AG04449 (cell line): ENCODE measurements around the gene IKZF1.

ENCODE experiments used
- CTCF ChIA-PET: fragments of 350-600 bp; formaldehyde crosslinking; extraction: SDS; loops from one replicate; lab custom pipeline; 2021; ENCODE audit warnings: antibody characterized with exemption; lab: Yijun Ruan, JAX
- POLR2A ChIA-PET: fragments of 400-600, 350-600 bp; formaldehyde crosslinking; extraction: SDS; loops from one replicate; lab custom pipeline; 2020; ENCODE audit warnings: antibody characterized with exemption, inconsistent platforms; lab: Yijun Ruan, JAX
- DNase-seq: peaks from one replicate; pipeline ENCODE4 v3.0.0-alpha.2; 2010; ENCODE audit warnings: low read depth, low spot score
- H3K4me3 ChIP-seq: 2 replicates; pipeline ENCODE4 v1.5.1; 2011; ENCODE audit warnings: low read depth, mild to moderate bottlenecking, control low read depth, low read length
- CTCF ChIP-seq: IDR thresholded peaks from one replicate; pipeline ENCODE4 v1.5.1; 2011; ENCODE audit warnings: mild to moderate bottlenecking, moderate library complexity, low read length, control low read depth, inconsistent platforms; ENCODE audit not compliant: insufficient read depth; ENCODE audit errors: missing control alignments

IKZF1 gene

GRCh38 chr7:50330254-50330653 lies 25.7 kb downstream of the IKZF1 start:
- POLR2A ChIA-PET: no interaction called here
- TF ChIP-seq CTCF: no peak
- no peak for DNase-seq
- CTCF ChIA-PET: no interaction called here
- H3K4me3 ChIP-seq: no peak overlapping the region

GRCh38 chr7:50330696-50331095 lies 26.2 kb downstream of the IKZF1 start:
- ChIA-PET POLR2A (no interaction called here), CTCF (no interaction called here)
- no peak overlapping the region for H3K4me3 ChIP-seq
- TF ChIP-seq CTCF: no peak
- DNase-seq: no peak

- POLR2A ChIA-PET: no interaction called here
- DNase-seq: no peak
- TF ChIP-seq CTCF: no peak
- CTCF ChIA-PET: no interaction called here
- H3K4me3 ChIP-seq: no peak overlapping the region
Observed at GRCh38 chr7:50331564-50332208, 27.2 kb downstream of the IKZF1 start.

GRCh38 chr7:50332241-50333165 lies 28.0 kb downstream of the IKZF1 start:
- ChIA-PET CTCF (no interaction called here), POLR2A (no interaction called here)
- H3K4me3 ChIP-seq: no peak overlapping the region
- no peak for TF ChIP-seq CTCF
- no peak for DNase-seq

- no peak for TF ChIP-seq CTCF
- DNase-seq: no peak
- ChIA-PET POLR2A (no interaction called here), CTCF (no interaction called here)
- no peak overlapping the region for H3K4me3 ChIP-seq
Observed at GRCh38 chr7:50333221-50333651, 28.7 kb downstream of the IKZF1 start.

- ChIA-PET CTCF (no interaction called here), POLR2A (no interaction called here)
- no peak for DNase-seq
- H3K4me3 ChIP-seq: no peak overlapping the region
- no peak for TF ChIP-seq CTCF
Observed at GRCh38 chr7:50334341-50334994, 30.0 kb downstream of the IKZF1 start.
